Measurements from ENCODE around the gene PAH.

The PAH gene

GRCh38 chr12:102917026-102917787 lies at the start of gene PAH:
Gene PAH, minus strand, starts transcription at chr12:102917244. Its CDS starts 114 bp downstream, at chr12:102917130.
- DNase-seq, result no peak

- no peak for DNase-seq
These were observed 49.3 kb upstream of the PAH start for GRCh38 chr12:102966200-102966863.

- no peak for DNase-seq
These were observed 48.5 kb upstream of the PAH start for GRCh38 chr12:102965281-102966155.

- no peak for DNase-seq
These were observed 47.8 kb upstream of the PAH start for GRCh38 chr12:102964872-102965271.

- no peak for DNase-seq
These were observed 46.8 kb upstream of the PAH start for GRCh38 chr12:102963796-102964195.

GRCh38 chr12:102962986-102963385 lies 45.9 kb upstream of the PAH start:
- DNase-seq, result no peak

GRCh38 chr12:102962532-102962931 lies 45.5 kb upstream of the PAH start:
- no peak for DNase-seq

- DNase-seq, result no peak
These were observed 44.4 kb upstream of the PAH start for GRCh38 chr12:102961466-102961855.

GRCh38 chr12:102960766-102961465 lies 43.9 kb upstream of the PAH start:
- no peak for DNase-seq

- DNase-seq, result no peak
These were observed 42.3 kb upstream of the PAH start for GRCh38 chr12:102959391-102959790.

- no peak for DNase-seq
These were observed 41.8 kb upstream of the PAH start for GRCh38 chr12:102958830-102959176.

GRCh38 chr12:102958073-102958829 lies 41.2 kb upstream of the PAH start:
- DNase-seq, result no peak

GRCh38 chr12:102957339-102958050 lies 40.5 kb upstream of the PAH start, which contains the start of gene ASCL1:
Gene ASCL1, plus strand, starts transcription at chr12:102957674. Its CDS starts 571 bp downstream, at chr12:102958245.
- DNase-seq, result no peak

- no peak for DNase-seq
These were observed 39.8 kb upstream of the PAH start for GRCh38 chr12:102956738-102957327.

GRCh38 chr12:102955926-102956737 lies 39.1 kb upstream of the PAH start:
- no peak for DNase-seq

GRCh38 chr12:102954134-102954533 lies 37.1 kb upstream of the PAH start:
- DNase-seq, result no peak

GRCh38 chr12:102953221-102953620 lies 36.2 kb upstream of the PAH start:
- no peak for DNase-seq

GRCh38 chr12:102951841-102952240 lies 34.8 kb upstream of the PAH start:
- no peak for DNase-seq

GRCh38 chr12:102950950-102951619 lies 34.0 kb upstream of the PAH start:
- no peak for DNase-seq

Measured in NCI-H446 (cell line).